K562 (cell line): ENCODE measurements around the gene ZSCAN21. TPM values are rescaled to one million over a fixed set of nuclear protein-coding genes. Genes with fewer than 3 reads are reported as not detected.

ENCODE experiments used
- ARID1B ChIP-seq: fragments of 450-650 bp; IDR thresholded peaks from 2 replicates; pipeline ENCODE4 v1.6.1; 2016; ENCODE audit warnings: antibody characterized with exemption, mild to moderate bottlenecking, inconsistent platforms
- BDP1 ChIP-seq: IDR thresholded peaks from 3 replicates; pipeline ENCODE4 v1.6.1; 2011; ENCODE audit not compliant: insufficient read length, insufficient read depth
- BRD9 ChIP-seq: fragments of 450-650 bp; IDR thresholded peaks from 2 replicates; pipeline ENCODE4 v1.6.1; 2018; ENCODE audit warnings: low read depth; ENCODE audit not compliant: partially characterized antibody
- CSDE1 ChIP-seq, 2 experiments: fragments of 450-650 bp; IDR thresholded peaks; 2 replicates each; pipeline ENCODE4 v1.6.1; 2016; ENCODE audit warnings: mild to moderate bottlenecking in 1 of 2
- FOXK2 ChIP-seq, 2 experiments: fragments of 450-650 bp; IDR thresholded peaks in 1 of 2; conservative IDR thresholded peaks in 1 of 2; 2 replicates each; pipeline ENCODE4 v1.6.1; 2016; ENCODE audit warnings: low read depth in 2 of 2, mild to moderate bottlenecking in 1 of 2
- GABPA ChIP-seq: fragments of 200-800 bp; sonication (Bioruptor generic); conservative IDR thresholded peaks from 2 replicates; pipeline ENCODE4 v1.6.1; 2016; ENCODE audit warnings: low read depth, missing genetic modification characterization, missing compliant biosample characterization
- MYC ChIP-seq, 2 experiments: fragments of 250-450 bp in 1 of 2; sonication (Bioruptor Pico) in 1 of 2; IDR thresholded peaks; 2 replicates each; pipeline versions ENCODE4 v1.5.1 to v1.6.1; 2012 to 2021; ENCODE audit warnings: low read depth in 2 of 2, borderline replicate concordance in 1 of 2, improper control_type of control experiment in 1 of 2, low read length in 1 of 2, mild to moderate bottlenecking in 1 of 2, moderate library complexity in 1 of 2
- NFRKB ChIP-seq: fragments of 450-650 bp; IDR thresholded peaks from 2 replicates; pipeline ENCODE4 v1.6.1; 2016; ENCODE audit warnings: low read depth
- NR4A1 ChIP-seq, 2 experiments: fragments of 250-450 bp in 1 of 2; fragments of 450-650 bp in 1 of 2; sonication (Bioruptor Pico) in 1 of 2; IDR thresholded peaks; 2 replicates each; pipeline versions ENCODE4 v1.4.0 to v1.6.1; 2016 to 2020; ENCODE audit warnings: mild to moderate bottlenecking in 2 of 2, missing compliant biosample characterization in 1 of 2, missing genetic modification characterization in 1 of 2, moderate library complexity in 1 of 2
- PCBP1 ChIP-seq: fragments of 200-400 bp; formaldehyde crosslinking; IDR thresholded peaks from 2 replicates; pipeline ENCODE4 v1.6.1; 2018; ENCODE audit warnings: mild to moderate bottlenecking, low read depth, low read length; ENCODE audit not compliant: poor library complexity, severe bottlenecking
- POU5F1 ChIP-seq: fragments of 150-350 bp; IDR thresholded peaks from 2 replicates; pipeline ENCODE4 v1.6.1; 2014; ENCODE audit warnings: borderline replicate concordance, low read length, low read depth, mild to moderate bottlenecking; ENCODE audit not compliant: partially characterized antibody
- RAD21 ChIP-seq, 2 experiments: fragments of 250-450 bp in 1 of 2; fragments of 450-650 bp in 1 of 2; sonication (Bioruptor Pico) in 1 of 2; formaldehyde crosslinking in 1 of 2; IDR thresholded peaks in 1 of 2; conservative IDR thresholded peaks in 1 of 2; 2 replicates each; pipeline versions ENCODE4 v1.4.0 to v1.8.0; 2020 to 2022; ENCODE audit warnings: mild to moderate bottlenecking in 2 of 2, moderate library complexity in 1 of 2
- RBFOX2 ChIP-seq: fragments of 200-400 bp; formaldehyde crosslinking; IDR thresholded peaks from 2 replicates; pipeline ENCODE4 v1.6.1; 2017; ENCODE audit warnings: low read depth, mild to moderate bottlenecking, low read length, moderate library complexity
- RNF2 ChIP-seq: sonication (generic); IDR thresholded peaks from 2 replicates; pipeline ENCODE4 v1.6.1; 2016
- THRAP3 ChIP-seq: fragments of 450-650 bp; IDR thresholded peaks from 2 replicates; pipeline ENCODE4 v1.6.1; 2016; ENCODE audit warnings: mild to moderate bottlenecking, inconsistent platforms, borderline replicate concordance
- ZBTB33 ChIP-seq: sonication (generic); formaldehyde crosslinking; IDR thresholded peaks from 2 replicates; pipeline ENCODE4 v1.8.1; 2023; ENCODE audit warnings: mild to moderate bottlenecking, missing genetic modification reagents
- ZC3H8 ChIP-seq: fragments of 450-650 bp; IDR thresholded peaks from 2 replicates; pipeline ENCODE4 v1.6.1; 2017
- ZFP91 ChIP-seq: sonication (generic); formaldehyde crosslinking; IDR thresholded peaks from 2 replicates; pipeline ENCODE4 v1.8.0; 2022; ENCODE audit warnings: mild to moderate bottlenecking, missing genetic modification reagents
- ZFPM2 ChIP-seq: fragments of 250-450 bp; sonication (Bioruptor Pico); IDR thresholded peaks from 2 replicates; pipeline ENCODE4 v1.5.1; 2022; ENCODE audit warnings: mild to moderate bottlenecking
- ZKSCAN3 ChIP-seq: fragments of 250-450 bp; sonication (Bioruptor Pico); IDR thresholded peaks from 2 replicates; pipeline ENCODE4 v1.4.0; 2020
- ZNF263 ChIP-seq: sonication (generic); formaldehyde crosslinking; IDR thresholded peaks from 2 replicates; pipeline ENCODE4 v1.8.0; 2022; ENCODE audit warnings: mild to moderate bottlenecking, missing genetic modification reagents, borderline replicate concordance
- polyA plus RNA-seq, 8 experiments: library from polyadenylated mRNA; depleted of rRNA in 4 of 8; stranded (reverse) in 5 of 8; unstranded in 3 of 8; fragments of >200 nt; fragmentation: Nextera tagmentation in 2 of 8; fragmentation: Illumina TruSeq in 1 of 8; extraction: Ambion mirVana in 2 of 8; extraction: Trizol in 1 of 8; gene quantifications; 2 replicates each; pipeline versions ENCODE4 v1.2.1 to v1.2.3, GENCODE V29; 2011 to 2014; ENCODE audit warnings: inconsistent platforms in 1 of 8, missing spikeins in 1 of 8
- total RNA-seq, 7 experiments: library from RNA; depleted of rRNA in 6 of 7; stranded (reverse); fragments of >200 nt in 6 of 7; fragmentation: Illumina TruSeq in 2 of 7; extraction: Trizol in 2 of 7; gene quantifications; 2 replicates each; pipeline versions ENCODE4 v1.2.1 to v1.2.3, GENCODE V29; 2011 to 2021; ENCODE audit warnings: low replicate concordance in 1 of 7
- TF ChIP-seq, protein P1 (sequence below): sonication (generic); formaldehyde crosslinking; IDR thresholded peaks from 2 replicates; pipeline ENCODE4 v1.8.0; 2022; ENCODE audit warnings: mild to moderate bottlenecking, missing genetic modification reagents

ZSCAN21 gene
- total and polyA plus RNA-seq, 9 of the 15 experiments (the other 6 are each of a cell fraction or from before 2014, with no cell fraction given), result 5.9 to 15.5 (median 13.2) TPM

DNA sequence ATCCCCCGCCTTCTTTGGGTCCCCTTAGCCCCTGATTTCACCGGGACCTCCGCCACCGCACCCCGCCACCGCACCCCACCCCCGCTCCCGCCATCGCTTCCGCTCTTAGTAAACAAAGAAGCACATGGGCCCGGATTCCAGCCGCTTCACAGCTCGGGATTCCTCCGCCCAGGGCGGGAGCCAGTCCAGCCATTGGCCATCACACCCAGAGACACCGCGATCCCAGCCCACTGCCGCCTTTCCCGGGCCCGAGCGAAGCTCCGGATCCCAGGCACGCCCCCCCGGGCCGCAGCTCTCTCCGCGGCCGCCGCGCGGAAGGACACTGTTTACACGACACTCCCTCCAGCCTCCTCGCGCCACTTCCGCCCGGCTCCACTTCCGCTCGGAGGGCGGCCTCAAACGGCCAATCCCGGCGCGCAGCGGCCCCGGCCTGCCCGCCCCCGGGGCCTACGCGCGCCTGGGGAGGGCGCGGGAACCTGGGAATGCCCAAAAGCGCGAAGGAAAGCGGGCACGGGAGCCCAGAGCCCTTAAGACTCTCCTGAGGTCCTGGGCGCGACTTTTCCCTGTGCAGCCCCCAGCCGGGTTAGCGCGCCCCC is 50.9 kb downstream of the ZSCAN21 start (continued):
- TF ChIP-seq ZBTB33 (CRISPR knock-in tag) (no peak), ZFPM2 (CRISPR knock-in tag) (no peak), BRD9 (peak; percentile 3), ZNF263 (no peak), FOXK2 (conservative IDR thresholded peaks at IDR 0.05 in 1 of 2, IDR thresholded peaks at IDR 0.05 in 1 of 2; ENCODE audit: low read depth in 2 of 2) (peak; percentile 99 to 100), PCBP1 (peak; percentile 99), BDP1 (no peak), NFRKB (no peak; the same call in 1 of the 2 replicates), ZFP91 (CRISPR knock-in tag) (no peak), ARID1B (0 out of 2 replicates have a peak, but pooled peaks have one; percentile 32), MYC (IDR thresholded peaks at IDR 0.05; ENCODE audit: low read depth, low read length) (peak; percentile 94), MYC (CRISPR knock-in tag; IDR thresholded peaks at IDR 0.05; ENCODE audit: borderline replicate concordance, low read depth) (peak; percentile 100), RBFOX2 (peak; percentile 96; the same call in 1 of the 2 replicates), GABPA (tag) (peak; percentile 98), ZC3H8 (no peak), POU5F1 (peak; percentile 40), RNF2 (no peak; the same call in 1 of the 2 replicates), ZKSCAN3 (CRISPR knock-in tag) (no peak), CSDE1 (IDR thresholded peaks at IDR 0.05) (no peak), RAD21 (CRISPR knock-in tag; conservative IDR thresholded peaks at IDR 0.05 in 1 of 2, IDR thresholded peaks at IDR 0.05 in 1 of 2) (0 out of 4 replicates have a peak, but pooled peaks of 1 of the 2 experiments have one; percentile 9), NR4A1 (CRISPR knock-in tag; IDR thresholded peaks at IDR 0.05) (peak; percentile 69; the same call in 1 of the 2 replicates), NR4A1 (tag; IDR thresholded peaks at IDR 0.05) (no peak), THRAP3 (no peak)
- TF ChIP-seq, protein P1, sequence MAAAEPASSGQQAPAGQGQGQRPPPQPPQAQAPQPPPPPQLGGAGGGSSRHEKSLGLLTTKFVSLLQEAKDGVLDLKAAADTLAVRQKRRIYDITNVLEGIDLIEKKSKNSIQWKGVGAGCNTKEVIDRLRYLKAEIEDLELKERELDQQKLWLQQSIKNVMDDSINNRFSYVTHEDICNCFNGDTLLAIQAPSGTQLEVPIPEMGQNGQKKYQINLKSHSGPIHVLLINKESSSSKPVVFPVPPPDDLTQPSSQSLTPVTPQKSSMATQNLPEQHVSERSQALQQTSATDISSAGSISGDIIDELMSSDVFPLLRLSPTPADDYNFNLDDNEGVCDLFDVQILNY (CRISPR knock-in tag), result 0 out of 2 replicates have a peak, but pooled peaks have one; percentile 44
